Suprapubic skin (tissue), 4 donors: ENCODE results near the gene CCDC13.

Source experiments
- CTCF ChIP-seq, 2 donors: fragments of 200-600 bp in 1 of 2; fragments of 450-650 bp in 1 of 2; sonication (generic) in 1 of 2; IDR thresholded peaks; one replicate each; pipeline ENCODE4 v1.5.1; 2016 to 2019; ENCODE audit warnings: antibody characterized with exemption in 2 of 2, mild to moderate bottlenecking in 1 of 2, moderate library complexity in 1 of 2
- EP300 ChIP-seq: sonication (generic); formaldehyde crosslinking; IDR thresholded peaks from one replicate; pipeline ENCODE4 v1.6.1; 2017; ENCODE audit warnings: antibody characterized with exemption
- POLR2A ChIP-seq, 2 donors: fragments of 450-650 bp; IDR thresholded peaks; one replicate each; pipeline ENCODE4 v1.6.1; 2017; ENCODE audit warnings: antibody characterized with exemption in 2 of 2, mild to moderate bottlenecking in 2 of 2, moderate library complexity in 2 of 2
- POLR2AphosphoS5 ChIP-seq, 3 donors: sonication (generic); formaldehyde crosslinking; IDR thresholded peaks; one replicate each; pipeline ENCODE4 v1.6.1; 2017; ENCODE audit warnings: antibody characterized with exemption in 3 of 3

- TF ChIP-seq POLR2AphosphoS5 (IDR thresholded peaks at IDR 0.05) = no peak
- TF ChIP-seq CTCF (IDR thresholded peaks at IDR 0.05) = no peak
- TF ChIP-seq EP300 = no peak
- TF ChIP-seq POLR2A (IDR thresholded peaks at IDR 0.05) = no peak
Observed at GRCh38 chr3:42801048-42801620, 28.1 kb upstream of the CCDC13 start.
